Caco-2 (cell line): ENCODE measurements around the gene ATP2B3. TPM values are rescaled to one million over a fixed set of nuclear protein-coding genes. Genes with fewer than 3 reads are reported as not detected.

ENCODE experiments used
- BruUV-seq: library from RNA; stranded (reverse); fragments of 400-500 nt; replicated peaks from 2 replicates; lab custom pipeline; 2021; lab: Mats Ljungman, UMichigan
- CTCF ChIA-PET: fragments of 300-600 bp; sonication (Branson Sonifier 250); formaldehyde crosslinking; loops from one replicate; lab custom pipeline; 2022; ENCODE audit warnings: antibody characterized with exemption; lab: Charles Lee
- POLR2A ChIA-PET: fragments of 300-600 bp; sonication (Branson Sonifier 250); formaldehyde crosslinking; loops from one replicate; lab custom pipeline; 2022; ENCODE audit warnings: antibody characterized with exemption; lab: Charles Lee
- DNase-seq, 2 experiments: peaks; one replicate each; pipeline versions ENCODE4 v3.0.0 to v3.0.0-alpha.2; 2020 to 2022
- H3K27me3 ChIP-seq: replicated peaks from 2 replicates; pipeline ENCODE4 v1.6.0; 2011; ENCODE audit warnings: low read length; ENCODE audit not compliant: control insufficient read depth, insufficient read depth
- H3K36me3 ChIP-seq: 2 replicates; pipeline ENCODE4 v1.5.1; 2011; ENCODE audit warnings: low read length; ENCODE audit not compliant: control insufficient read depth, insufficient read depth
- H3K4me1 ChIP-seq: fragments of 250-450 bp; sonication (Bioruptor Pico); 2 replicates; pipeline ENCODE4 v1.5.1; 2020; ENCODE audit warnings: mild to moderate bottlenecking
- H3K4me3 ChIP-seq: 2 replicates; pipeline ENCODE4 v1.5.1; 2011; ENCODE audit warnings: low read depth, mild to moderate bottlenecking, control low read depth, low read length
- H3K9me3 ChIP-seq: fragments of 250-450 bp; sonication (Bioruptor Pico); 2 replicates; pipeline ENCODE4 v1.5.1; 2020; ENCODE audit warnings: mild to moderate bottlenecking, moderate library complexity
- H3K27ac Mint-ChIP-seq: one replicate; pipeline ENCODE4 v1.8.0; 2022; ENCODE audit warnings: mixed read lengths; ENCODE audit not compliant: unreplicated experiment
- H3K27me3 Mint-ChIP-seq: one replicate; pipeline ENCODE4 v1.8.0; 2022; ENCODE audit warnings: mixed read lengths; ENCODE audit not compliant: insufficient read depth, unreplicated experiment
- H3K36me3 Mint-ChIP-seq: one replicate; pipeline ENCODE4 v1.8.0; 2022; ENCODE audit warnings: mild to moderate bottlenecking, mixed read lengths; ENCODE audit not compliant: insufficient read depth, unreplicated experiment
- H3K4me1 Mint-ChIP-seq: one replicate; pipeline ENCODE4 v1.8.0; 2022; ENCODE audit warnings: low read depth, mixed read lengths; ENCODE audit not compliant: unreplicated experiment
- H3K4me3 Mint-ChIP-seq: one replicate; pipeline ENCODE4 v1.8.0; 2022; ENCODE audit warnings: mild to moderate bottlenecking, moderate library complexity, mixed read lengths; ENCODE audit not compliant: unreplicated experiment
- H3K9me3 Mint-ChIP-seq: one replicate; pipeline ENCODE4 v1.8.0; 2022; ENCODE audit warnings: mixed read lengths; ENCODE audit not compliant: unreplicated experiment
- CTCF ChIP-seq, 2 experiments: fragments of 200-600 bp in 1 of 2; IDR thresholded peaks; 1 replicate in 1 of 2; 2 replicates in 1 of 2; pipeline versions ENCODE4 v1.5.1 to v1.8.0; 2011 to 2022; ENCODE audit warnings: antibody characterized with exemption in 1 of 2, control low read depth in 1 of 2, inconsistent platforms in 1 of 2, low read depth in 1 of 2, low read length in 1 of 2, mild to moderate bottlenecking in 1 of 2, moderate library complexity in 1 of 2; ENCODE audit not compliant: insufficient read depth in 1 of 2, severe bottlenecking in 1 of 2, unreplicated experiment in 1 of 2
- intact Hi-C: fragments of 100-400 bp; cut with micrococcal nuclease; formaldehyde crosslinking; loops from one replicate; pipeline ENCODE4 v1.10.0; 2022; ENCODE audit not compliant: unreplicated experiment
- total RNA-seq: library from RNA; stranded (reverse); gene quantifications from 2 replicates; pipeline ENCODE4 v1.2.3, GENCODE V29; 2022

The ATP2B3 gene
- total RNA-seq, 1 experiment from 2014 or later: not detected

- Histone ChIP-seq H3K9me3 (no peaks in the 10 kb centered on the region), H3K27me3 (no peaks in the 10 kb centered on the region), H3K4me1 (peaks cover 4% of the 10 kb centered on the region; the same call in 1 of the 2 replicates), H3K36me3 (no peaks in the 10 kb centered on the region), H3K4me3 (no peak overlapping the region)
- intact Hi-C loops: no loop called here
- CTCF ChIA-PET: interaction anchor here (1.1 to 1.6 kb wide), 3 partner anchors 13 to 45 kb away, joined by 3 to 7 read pairs (median 5); no protein-coding TSS in a partner anchor
- H3K27ac Mint-ChIP-seq: no peak overlapping the region
- peak overlapping the region; percentile 22 for H3K4me3 Mint-ChIP-seq
- BruUV-seq: no TSS peak
- peak in 1 of 2 experiments; percentile 23 for DNase-seq
- POLR2A ChIA-PET: no interaction called here
- no peaks in the 10 kb centered on the region for H3K36me3 Mint-ChIP-seq
- TF ChIP-seq CTCF (IDR thresholded peaks at IDR 0.05; ENCODE audit: insufficient read depth in 1 of 2, low read depth in 1 of 2, low read length in 1 of 2, severe bottlenecking in 1 of 2, unreplicated experiment in 1 of 2): no peak
- H3K4me1 Mint-ChIP-seq: peaks cover 11% of the 10 kb centered on the region
- H3K9me3 Mint-ChIP-seq: no peaks in the 10 kb centered on the region
- peaks cover 3% of the 10 kb centered on the region for H3K27me3 Mint-ChIP-seq
Measured at GRCh38 chrX:153622661-153623309, 105.3 kb downstream of the ATP2B3 start.

GRCh38 chrX:153623310-153624029 is 106.0 kb downstream of the ATP2B3 start:
- Histone ChIP-seq H3K4me3 (no peak overlapping the region), H3K4me1 (peaks cover 4% of the 10 kb centered on the region; the same call in 1 of the 2 replicates), H3K9me3 (no peaks in the 10 kb centered on the region), H3K36me3 (no peaks in the 10 kb centered on the region), H3K27me3 (no peaks in the 10 kb centered on the region)
- ChIA-PET POLR2A (no interaction called here), CTCF (interaction anchor here (1.1 to 1.6 kb wide), 3 partner anchors 13 to 45 kb away, joined by 3 to 7 read pairs (median 5); no protein-coding TSS in a partner anchor)
- no peaks in the 10 kb centered on the region for H3K36me3 Mint-ChIP-seq
- no peak for TF ChIP-seq CTCF (IDR thresholded peaks at IDR 0.05; ENCODE audit: insufficient read depth in 1 of 2, low read depth in 1 of 2, low read length in 1 of 2, severe bottlenecking in 1 of 2, unreplicated experiment in 1 of 2)
- H3K27me3 Mint-ChIP-seq: peaks cover 3% of the 10 kb centered on the region
- H3K4me1 Mint-ChIP-seq: peaks cover 11% of the 10 kb centered on the region
- no TSS peak for BruUV-seq
- H3K27ac Mint-ChIP-seq: no peak overlapping the region
- no peak for DNase-seq
- intact Hi-C loops: no loop called here
- no peaks in the 10 kb centered on the region for H3K9me3 Mint-ChIP-seq
- peak overlapping the region; percentile 22 for H3K4me3 Mint-ChIP-seq

GRCh38 chrX:153624196-153625091 is 107.0 kb downstream of the ATP2B3 start:
- CTCF ChIA-PET: interaction anchor here (0.7 kb wide), 1 partner anchor 676 kb away, joined by 7 read pairs; no protein-coding TSS in a partner anchor
- TF ChIP-seq CTCF (IDR thresholded peaks at IDR 0.05; ENCODE audit: insufficient read depth in 1 of 2, low read depth in 1 of 2, low read length in 1 of 2, severe bottlenecking in 1 of 2, unreplicated experiment in 1 of 2): no peak
- no peak overlapping the region for H3K4me3 ChIP-seq
- no peaks in the 10 kb centered on the region for H3K9me3 ChIP-seq
- no peaks in the 10 kb centered on the region for H3K9me3 Mint-ChIP-seq
- no peak overlapping the region for H3K4me3 Mint-ChIP-seq
- no peak for DNase-seq
- no peaks in the 10 kb centered on the region for H3K36me3 ChIP-seq
- no TSS peak for BruUV-seq
- no peaks in the 10 kb centered on the region for H3K27me3 ChIP-seq
- no peaks in the 10 kb centered on the region for H3K36me3 Mint-ChIP-seq
- POLR2A ChIA-PET: no interaction called here
- H3K4me1 ChIP-seq: peaks cover 4% of the 10 kb centered on the region; the same call in 1 of the 2 replicates
- intact Hi-C loops: no loop called here
- peaks cover 11% of the 10 kb centered on the region for H3K4me1 Mint-ChIP-seq
- H3K27ac Mint-ChIP-seq: no peak overlapping the region
- no peaks in the 10 kb centered on the region for H3K27me3 Mint-ChIP-seq
